Midbrain (tissue), 1 donor: Measurements from ENCODE around the gene RPN2.

Experiments
- DNase-seq: peaks from one replicate; lab custom pipeline; 2025; lab: John Stamatoyannopoulos, UW

The RPN2 gene

GRCh38 chr20:37218976-37219375 is 39.8 kb downstream of the RPN2 start:
- no peak for DNase-seq

DNA sequence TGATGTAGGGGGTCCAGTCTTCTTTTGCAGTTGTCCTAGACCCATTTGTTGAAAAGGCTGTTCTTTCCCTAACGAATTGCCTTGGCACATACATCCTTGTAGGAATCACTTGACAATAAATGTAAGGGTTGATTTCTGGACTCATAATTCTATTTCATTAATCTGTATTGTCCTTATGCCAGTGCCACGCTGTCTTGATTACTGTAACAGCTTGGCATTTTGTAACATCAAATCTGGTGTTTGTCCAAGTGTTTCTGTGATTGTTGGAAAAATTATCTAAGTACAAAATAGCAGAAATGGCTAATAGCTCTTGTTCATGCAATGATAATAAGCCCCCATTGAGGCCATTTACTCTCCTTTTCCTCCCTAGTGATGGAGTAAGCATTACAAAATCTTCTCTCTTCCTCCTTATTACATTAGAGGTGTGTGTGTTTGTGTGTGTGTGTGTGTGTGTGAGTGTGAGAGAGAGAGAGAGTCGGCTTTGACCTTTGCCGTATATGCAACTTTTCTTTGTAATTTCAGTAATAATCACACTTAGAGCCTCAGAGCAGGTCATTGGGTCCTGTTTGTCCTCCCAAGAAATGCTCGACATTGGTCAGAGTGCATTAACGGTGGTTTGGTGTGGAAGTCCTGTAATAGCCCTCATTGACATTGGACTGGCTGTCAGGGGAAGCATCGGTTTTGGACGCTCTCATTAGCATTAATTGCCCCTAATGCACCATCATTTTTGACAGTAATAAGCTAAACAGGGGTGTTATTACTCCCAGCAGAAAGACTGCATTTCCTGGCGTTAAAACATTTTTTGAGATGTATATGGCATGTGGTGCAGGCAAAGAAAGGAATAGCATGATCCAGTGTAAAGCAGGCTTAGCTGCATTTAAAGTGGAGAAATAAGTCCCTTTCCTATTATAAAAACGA is 40.9 kb downstream of the RPN2 start:
- DNase-seq: no peak

DNA sequence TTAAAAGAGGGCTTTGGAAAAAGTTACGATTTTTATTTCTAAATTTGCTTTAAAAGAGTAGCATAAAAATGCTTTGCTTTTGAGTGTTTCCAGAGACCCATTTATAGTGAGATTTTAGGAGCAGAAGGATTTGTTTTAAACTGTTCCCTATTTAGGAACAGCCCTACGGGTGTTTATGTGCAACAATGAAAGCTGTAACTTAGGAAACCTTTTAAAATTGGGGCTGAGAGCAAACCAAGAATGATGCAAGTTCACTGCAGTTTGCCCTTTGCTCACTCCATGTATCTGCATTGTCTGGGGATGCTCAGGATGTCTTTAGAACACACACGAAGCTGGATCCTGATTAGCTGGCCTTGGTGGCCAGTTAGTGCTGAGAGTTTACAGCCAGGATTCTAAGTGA is 41.6 kb downstream of the RPN2 start:
- DNase-seq: no peak

DNA sequence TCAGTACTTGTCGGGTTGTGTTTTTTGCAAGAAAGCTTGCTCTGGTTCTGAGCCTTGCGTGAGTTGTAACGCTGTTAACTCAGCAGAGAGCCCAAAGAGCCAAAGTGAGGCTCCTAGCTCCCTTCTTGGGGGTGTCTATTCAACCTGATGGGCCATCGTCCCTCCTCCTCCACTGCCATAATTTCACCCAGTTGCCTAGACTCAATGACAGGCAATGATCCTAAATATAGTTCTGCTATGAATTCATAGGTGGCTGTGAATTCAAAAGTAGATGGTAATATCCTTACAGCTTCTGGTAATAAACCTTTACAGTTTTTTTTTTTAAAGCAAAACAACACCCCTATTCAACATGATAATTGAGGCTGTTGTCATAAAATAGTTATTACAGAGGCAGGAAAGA is 43.0 kb downstream of the RPN2 start:
- no peak for DNase-seq

DNA sequence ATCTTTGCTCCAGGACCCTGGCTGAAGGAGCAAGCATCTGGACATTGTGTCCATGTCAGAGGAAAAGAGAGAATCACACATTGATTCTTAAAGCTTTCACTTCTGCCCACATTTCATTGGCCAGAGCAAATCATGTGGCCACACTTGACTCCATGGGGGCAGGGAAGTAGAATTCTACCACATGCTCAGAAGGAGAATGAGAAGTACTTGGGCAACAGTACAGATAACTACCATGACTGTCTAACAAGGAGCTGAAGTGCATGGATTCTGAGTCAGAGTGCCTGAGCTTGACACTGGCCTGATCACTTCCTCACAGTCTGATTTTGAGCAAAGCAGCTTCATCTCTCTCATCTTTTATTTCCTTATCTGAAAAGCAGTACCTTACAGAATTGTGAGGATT is 43.9 kb downstream of the RPN2 start:
- DNase-seq: peak; percentile 29

GRCh38 chr20:37225146-37225545 is 46.0 kb downstream of the RPN2 start:
- no peak for DNase-seq

DNA sequence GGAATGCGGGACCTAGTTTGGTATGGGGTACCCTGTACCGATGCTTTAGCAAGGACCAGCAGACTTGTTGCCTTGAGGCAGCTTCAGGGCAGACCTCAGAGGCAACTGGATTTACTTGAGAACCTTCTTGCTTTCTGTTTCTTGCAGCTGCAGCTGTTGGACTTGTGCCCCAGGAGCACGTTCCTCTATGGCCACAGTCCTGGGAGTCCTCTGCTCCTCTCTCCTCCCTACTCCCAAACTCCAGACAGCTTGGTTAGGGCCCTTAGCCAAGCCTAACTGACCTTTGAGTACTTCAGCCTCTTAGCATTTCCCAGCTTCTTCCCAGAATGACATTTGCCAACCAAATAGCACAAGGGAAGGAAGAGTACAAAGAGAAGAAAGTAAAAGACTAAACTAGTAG is 47.8 kb downstream of the RPN2 start:
- no peak for DNase-seq

DNA sequence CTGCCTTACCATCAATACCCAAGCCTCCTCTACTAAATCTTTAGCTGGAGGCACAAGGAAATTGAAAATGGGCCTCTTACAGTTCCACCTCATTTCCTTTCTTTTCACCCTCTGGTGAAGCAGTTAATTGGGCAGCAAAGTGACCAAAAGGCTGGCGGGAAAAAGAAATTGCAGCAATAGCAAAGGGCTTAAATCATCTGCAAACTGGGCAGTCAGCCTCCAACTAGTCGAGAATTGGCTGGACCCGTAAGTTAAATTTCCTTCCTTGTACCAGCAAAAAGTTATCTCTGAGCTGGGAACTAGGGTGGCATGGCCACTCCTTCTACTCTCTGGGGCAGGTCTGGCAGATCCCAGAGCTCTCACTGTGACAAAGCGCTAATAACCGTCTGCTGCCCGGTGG is 49.0 kb downstream of the RPN2 start:
- no peak for DNase-seq

DNA sequence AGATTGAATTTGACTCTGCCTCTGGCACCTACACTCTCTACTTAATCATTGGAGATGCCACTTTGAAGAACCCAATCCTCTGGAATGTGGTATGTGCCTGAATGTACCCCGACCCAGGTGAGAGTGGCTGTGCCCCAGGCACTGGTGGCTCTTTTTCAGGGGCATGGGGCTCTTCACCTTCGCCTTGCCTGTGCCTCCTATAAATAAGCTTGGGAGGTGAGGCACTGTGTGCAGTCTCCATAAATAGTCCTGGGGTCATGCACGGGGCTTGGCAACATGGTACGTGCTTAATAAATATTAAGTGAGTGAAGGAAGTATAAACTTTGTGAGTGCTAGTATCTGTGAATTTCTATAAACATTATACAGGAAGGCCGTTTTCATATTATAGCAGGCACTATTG is 49.5 kb downstream of the RPN2 start:
- DNase-seq: no peak

- DNase-seq: no peak
Measured at GRCh38 chr20:37229357-37229756, 50.2 kb downstream of the RPN2 start.

GRCh38 chr20:37230200-37230599 is 51.1 kb downstream of the RPN2 start:
- DNase-seq: no peak

GRCh38 chr20:37231947-37232630 is 53.0 kb downstream of the RPN2 start:
- no peak for DNase-seq

DNA sequence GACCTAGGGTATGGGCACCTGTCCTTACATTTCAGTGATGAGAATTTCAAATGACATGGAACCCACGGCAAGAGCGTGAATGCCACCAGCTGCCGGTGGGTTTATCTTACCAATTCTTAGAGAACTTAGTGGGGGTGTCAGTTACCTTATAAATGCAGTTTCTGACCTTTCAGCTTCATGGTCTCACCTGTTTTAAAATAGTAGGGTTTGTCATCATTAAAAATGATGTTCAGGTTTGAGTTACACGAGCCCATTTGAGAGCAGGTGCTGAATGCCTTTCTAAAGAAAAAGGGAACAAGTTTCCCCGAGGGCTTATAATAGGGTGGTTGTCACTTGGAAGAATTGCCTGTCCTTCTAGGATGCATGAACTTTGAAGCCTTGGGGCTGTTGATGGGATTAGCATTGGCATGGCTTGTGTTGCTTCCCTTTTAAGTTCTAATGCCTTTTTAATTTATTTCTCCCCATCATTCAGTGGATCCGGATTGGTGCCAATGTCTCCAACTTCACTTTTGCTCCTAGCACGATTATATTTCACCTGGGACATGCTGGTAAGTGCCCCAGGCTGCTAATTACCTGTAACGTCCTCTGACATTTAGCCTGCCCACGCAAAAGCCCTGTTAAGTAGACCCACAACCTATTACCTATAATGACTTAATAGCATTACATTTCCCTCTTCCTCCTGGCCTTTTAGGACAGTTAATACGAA is 54.6 kb downstream of the RPN2 start:
- no peak for DNase-seq

DNA sequence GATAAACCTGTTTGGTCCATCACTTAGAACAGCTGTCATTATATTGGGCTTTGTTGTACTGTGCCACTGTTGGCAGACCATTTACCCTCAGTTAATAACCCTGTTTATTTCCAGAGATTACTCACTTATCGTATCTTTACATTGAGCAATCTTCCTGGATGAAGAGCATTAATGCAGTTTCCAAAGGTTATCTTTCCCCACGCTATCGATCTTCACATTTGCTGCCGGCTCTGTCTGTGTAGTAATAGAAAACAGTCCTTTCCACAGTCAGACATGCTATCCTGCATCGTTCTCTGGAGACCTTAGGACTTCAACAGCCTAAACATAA is 55.1 kb downstream of the RPN2 start:
- DNase-seq: no peak

DNA sequence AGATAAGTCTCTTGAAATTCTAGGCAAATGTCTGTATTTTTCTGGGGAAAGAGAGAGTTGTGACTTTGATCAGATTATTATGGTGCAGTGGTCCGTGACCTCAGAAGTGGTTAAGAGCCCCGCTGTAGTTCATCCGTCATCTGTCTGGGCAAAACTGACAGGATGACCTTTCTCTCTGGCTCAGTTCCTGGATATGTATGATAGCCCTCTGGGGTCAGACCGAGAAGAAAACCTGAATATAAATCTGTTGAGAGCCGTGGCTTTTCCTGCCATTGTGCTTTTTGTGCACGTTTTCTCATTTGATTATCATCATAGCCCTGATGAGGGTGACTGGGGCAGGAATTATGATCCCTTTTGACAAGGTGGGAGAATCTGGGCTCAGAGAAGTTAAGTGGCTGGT is 55.9 kb downstream of the RPN2 start:
- DNase-seq: no peak

DNA sequence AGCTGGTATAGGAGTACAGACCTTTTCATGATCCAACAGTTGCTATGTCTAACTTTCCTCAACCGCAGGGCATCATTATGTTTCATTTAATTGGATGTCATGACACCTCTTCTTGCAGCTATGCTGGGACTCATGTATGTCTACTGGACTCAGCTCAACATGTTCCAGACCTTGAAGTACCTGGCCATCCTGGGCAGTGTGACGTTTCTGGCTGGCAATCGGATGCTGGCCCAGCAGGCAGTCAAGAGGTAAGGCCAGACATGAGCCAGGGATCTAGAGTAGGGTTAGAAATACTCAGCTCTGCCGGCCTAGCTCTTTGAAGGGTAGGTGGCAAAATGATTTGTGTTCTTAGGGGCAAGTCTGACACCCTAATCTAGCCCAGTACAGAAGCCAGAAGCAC is 57.3 kb downstream of the RPN2 start:
- no peak for DNase-seq

- DNase-seq: no peak
Measured at GRCh38 chr20:37237656-37238055, 58.5 kb downstream of the RPN2 start.

GRCh38 chr20:37238426-37238825 is 59.3 kb downstream of the RPN2 start:
- no peak for DNase-seq

DNA sequence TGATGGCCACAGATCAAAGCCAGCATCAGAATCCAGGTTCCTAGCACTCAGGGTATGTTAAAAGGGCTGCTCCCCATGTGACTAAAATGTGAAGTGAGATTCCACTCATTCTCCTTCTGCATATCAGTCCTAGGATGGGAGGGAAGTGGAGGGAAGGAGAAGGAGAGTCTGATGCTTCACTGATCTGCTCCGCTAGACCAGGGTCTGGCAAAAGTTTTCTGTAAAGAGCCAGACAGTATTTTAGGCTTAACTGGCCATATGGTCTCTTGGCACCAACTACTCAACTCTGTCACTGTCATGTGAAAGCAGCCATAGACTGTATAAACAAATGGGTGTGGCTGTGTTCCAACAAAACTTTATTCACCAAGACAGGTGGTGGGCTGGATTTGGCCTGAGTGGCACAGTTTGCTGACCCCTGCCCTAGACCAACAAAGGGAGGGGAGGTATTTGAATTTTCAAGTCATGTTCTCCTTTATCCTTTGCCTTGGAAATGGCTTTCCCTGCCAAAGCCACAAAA is 59.9 kb downstream of the RPN2 start:
- DNase-seq: no peak

DNA sequence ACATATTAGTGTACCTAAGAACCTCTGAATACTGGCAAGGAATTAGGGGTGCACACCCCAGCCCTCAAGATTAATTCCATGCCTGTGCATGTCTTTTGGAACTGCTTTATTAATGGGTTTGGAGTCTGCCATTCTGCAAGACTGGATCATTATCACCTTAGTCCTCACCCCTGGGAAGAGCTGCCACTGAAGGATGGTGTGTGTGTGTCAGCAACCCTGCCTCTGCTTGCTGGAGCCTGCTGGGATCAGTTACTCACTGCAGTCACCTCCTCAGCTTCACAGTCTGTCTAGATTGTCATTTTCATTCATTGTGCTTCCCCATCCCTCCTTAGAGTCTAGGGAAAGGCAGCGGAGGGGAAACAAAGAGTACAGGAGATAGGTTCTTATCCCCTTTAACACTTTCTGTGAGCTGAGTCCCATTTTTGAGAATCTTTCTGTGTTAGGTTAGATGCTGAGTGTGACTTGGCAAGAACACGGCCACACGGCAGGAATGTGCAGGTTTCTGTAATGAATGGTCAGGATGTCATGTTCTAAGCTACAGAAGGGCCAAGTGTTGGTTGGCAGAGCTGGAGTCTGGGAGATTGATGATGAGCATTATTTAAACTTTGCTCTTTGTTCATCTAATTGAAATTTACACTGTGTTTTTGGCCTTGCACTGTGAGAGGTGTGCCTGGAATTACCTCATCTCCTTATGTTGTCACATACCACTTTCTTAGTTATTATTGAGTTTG is 61.4 kb downstream of the RPN2 start:
- DNase-seq: no peak

- no peak for DNase-seq
Measured at GRCh38 chr20:37242503-37242902, 63.4 kb downstream of the RPN2 start.
